CD14-positive monocyte (primary cell): Measurements from ENCODE around the gene RABEP2. TPM values are rescaled to one million over a fixed set of nuclear protein-coding genes. Genes with fewer than 3 reads are reported as not detected.

Experiments used
- DNase-seq, 3 donors: peaks; one replicate each; pipeline ENCODE4 v3.0.0-alpha.2; 2011 to 2022
- H2AFZ ChIP-seq: 2 replicates; pipeline ENCODE4 v1.6.0; 2012; ENCODE audit warnings: mild to moderate bottlenecking, low read depth, low read length, inconsistent platforms; ENCODE audit not compliant: insufficient read depth, poor library complexity, severe bottlenecking
- H3K27ac ChIP-seq, 2 donors: 1 replicate in 1 of 2; 2 replicates in 1 of 2; pipeline ENCODE4 v1.5.1; 2012 to 2013; ENCODE audit warnings: low read length in 2 of 2, control low read depth in 1 of 2, inconsistent platforms in 1 of 2, low read depth in 1 of 2, mild to moderate bottlenecking in 1 of 2
- H3K27me3 ChIP-seq, 2 donors: one replicate each; pipeline versions ENCODE4 v1.6.0 to v1.6.1; 2011 to 2013; ENCODE audit warnings: low read length in 2 of 2; ENCODE audit not compliant: control insufficient read depth in 2 of 2, insufficient read depth in 2 of 2
- H3K36me3 ChIP-seq, 2 donors: replicated peaks in 1 of 2; 1 replicate in 1 of 2; 2 replicates in 1 of 2; pipeline versions ENCODE4 v1.5.1 to v1.6.1; 2012 to 2013; ENCODE audit warnings: low read length in 2 of 2, control low read depth in 1 of 2, inconsistent platforms in 1 of 2, mild to moderate bottlenecking in 1 of 2; ENCODE audit not compliant: insufficient read depth in 2 of 2, control insufficient read depth in 1 of 2
- H3K4me1 ChIP-seq, 2 donors: 1 replicate in 1 of 2; 2 replicates in 1 of 2; pipeline versions ENCODE4 v1.5.1 to v1.6.1; 2012 to 2013; ENCODE audit warnings: low read length in 2 of 2, control low read depth in 1 of 2, inconsistent platforms in 1 of 2, mild to moderate bottlenecking in 1 of 2, moderate library complexity in 1 of 2; ENCODE audit not compliant: insufficient read depth in 2 of 2, control insufficient read depth in 1 of 2
- H3K4me2 ChIP-seq: replicated peaks from 2 replicates; pipeline ENCODE3; 2012; ENCODE audit warnings: low read length, moderate library complexity, mild to moderate bottlenecking; ENCODE audit not compliant: poor library complexity, severe bottlenecking; ENCODE audit errors: extremely low read depth
- H3K4me3 ChIP-seq, 3 experiments: fragments of 200-600 bp in 1 of 3; sonication (generic) in 1 of 3; replicated peaks in 1 of 3; 1 replicate in 2 of 3; 2 replicates in 1 of 3; pipeline ENCODE4 v1.5.1; 2011 to 2013; ENCODE audit warnings: low read length in 3 of 3, mild to moderate bottlenecking in 3 of 3, control low read depth in 2 of 3, low read depth in 2 of 3, inconsistent platforms in 1 of 3, moderate library complexity in 1 of 3
- H3K79me2 ChIP-seq: 2 replicates; pipeline ENCODE4 v1.6.0; 2012; ENCODE audit warnings: mild to moderate bottlenecking, control low read depth, inconsistent platforms, low read length, moderate library complexity; ENCODE audit not compliant: insufficient read depth
- H3K9ac ChIP-seq: 2 replicates; pipeline ENCODE4 v1.6.0; 2017; ENCODE audit warnings: low read length, mild to moderate bottlenecking; ENCODE audit not compliant: insufficient read depth, poor library complexity, severe bottlenecking
- H3K9me3 ChIP-seq, 2 donors: replicated peaks in 1 of 2; 1 replicate in 1 of 2; 2 replicates in 1 of 2; pipeline versions ENCODE4 v1.5.1 to v1.6.1; 2012 to 2013; ENCODE audit warnings: low read length in 2 of 2, control low read depth in 1 of 2; ENCODE audit not compliant: control insufficient read depth in 1 of 2, insufficient read depth in 1 of 2
- H4K20me1 ChIP-seq: 2 replicates; pipeline ENCODE4 v1.6.0; 2012; ENCODE audit warnings: mild to moderate bottlenecking, low read length, control low read depth, moderate library complexity; ENCODE audit not compliant: insufficient read depth
- H3K27ac Mint-ChIP-seq, 7 donors: one replicate each; pipeline ENCODE4 v1.8.0; 2020; ENCODE audit warnings: mild to moderate bottlenecking in 7 of 7, mixed read lengths in 7 of 7, moderate library complexity in 6 of 7, inconsistent platforms in 2 of 7
- H3K27me3 Mint-ChIP-seq, 3 donors: one replicate each; pipeline ENCODE4 v1.8.0; 2021 to 2022; ENCODE audit warnings: low read depth in 3 of 3, mild to moderate bottlenecking in 3 of 3, mixed read lengths in 3 of 3, moderate library complexity in 3 of 3, inconsistent platforms in 1 of 3
- H3K36me3 Mint-ChIP-seq, 2 donors: one replicate each; pipeline ENCODE4 v1.8.0; 2020; ENCODE audit warnings: mixed read lengths in 2 of 2, inconsistent platforms in 1 of 2, mild to moderate bottlenecking in 1 of 2
- H3K4me1 Mint-ChIP-seq: one replicate; pipeline ENCODE4 v1.8.0; 2020; ENCODE audit warnings: mild to moderate bottlenecking, mixed read lengths
- H3K4me3 Mint-ChIP-seq, 2 donors: one replicate each; pipeline ENCODE4 v1.8.0; 2020; ENCODE audit warnings: mild to moderate bottlenecking in 2 of 2, mixed read lengths in 2 of 2, moderate library complexity in 1 of 2
- H3K9me3 Mint-ChIP-seq, 7 donors: one replicate each; pipeline ENCODE4 v1.8.0; 2020 to 2022; ENCODE audit warnings: mixed read lengths in 7 of 7, mild to moderate bottlenecking in 6 of 7, moderate library complexity in 6 of 7, inconsistent platforms in 2 of 7
- CTCF ChIP-seq: fragments of 200-600 bp; IDR thresholded peaks from one replicate; pipeline ENCODE4 v1.8.0; 2022; ENCODE audit warnings: antibody characterized with exemption, mild to moderate bottlenecking
- WGBS: methylation state at CpG from one replicate; pipeline ENCODE4 v1.1.5; 2013; ENCODE audit warnings: missing lambda C conversion rate; ENCODE audit not compliant: insufficient coverage; 5-methylcytosine and 5-hydroxymethylcytosine counted together
- intact Hi-C, 2 donors: fragments of 100-400 bp; cut with micrococcal nuclease; formaldehyde crosslinking; loops; one replicate each; pipeline versions ENCODE4 v1.15.0 to v1.15.1; 2023
- polyA plus RNA-seq, 3 donors: library from polyadenylated mRNA; depleted of rRNA in 1 of 3; unstranded in 2 of 3; stranded (reverse) in 1 of 3; fragments of 300-500 nt in 2 of 3; fragments of >200 nt in 1 of 3; fragmentation: Illumina TruSeq in 2 of 3; gene quantifications; 1 replicate in 2 of 3; 2 replicates in 1 of 3; pipeline ENCODE4 v1.2.3, GENCODE V29; 2012 to 2021

RABEP2 gene
- polyA plus RNA-seq, 3 donors, result 1.9 to 21.6 (median 2.5) TPM

- Histone ChIP-seq H3K9me3 (no peaks in the 10 kb centered on the region), H3K79me2 (no peaks in the 10 kb centered on the region), H2AFZ (peak overlapping the region; percentile 79), H4K20me1 (no peaks in the 10 kb centered on the region), H3K27me3 (no peaks in the 10 kb centered on the region), H3K36me3 (no peaks in the 10 kb centered on the region), H3K4me3 (peak overlapping the region in 1 of 3 experiments; percentile 70), H3K9ac (peak overlapping the region; percentile 58), H3K27ac (peak overlapping the region; percentile 36 to 55), H3K4me2 (peak overlapping the region; percentile 72), H3K4me1 (peaks cover 15 to 18% of the 10 kb centered on the region in 2 donors)
- no peak for DNase-seq
- WGBS, result 57% methylated on average over 15 of the region's 26 CpGs
- Mint-ChIP-seq H3K27ac (peak overlapping the region; percentile 42 to 94 (median 80)), H3K9me3 (peaks cover 0 to 5% (median 0%) of the 10 kb centered on the region in 7 donors), H3K27me3 (peaks cover 0 to 6% (median 1%) of the 10 kb centered on the region in 3 donors), H3K4me3 (peak overlapping the region; percentile 82 to 86), H3K36me3 (no peaks in the 10 kb centered on the region), H3K4me1 (peaks cover 18% of the 10 kb centered on the region)
- no peak for TF ChIP-seq CTCF
- intact Hi-C loops, result no loop called here
These were observed 11.7 kb upstream of the RABEP2 start for GRCh38 chr16:28936784-28937155.

GRCh38 chr16:28935924-28936783 is 11.1 kb upstream of the RABEP2 start:
- peaks cover 15 to 18% of the 10 kb centered on the region in 2 donors for H3K4me1 ChIP-seq

More at GRCh38 chr16:28935924-28936783, 11.1 kb upstream of the RABEP2 start:
- H3K4me3 Mint-ChIP-seq, result peak overlapping the region; percentile 82 to 86
- no peaks in the 10 kb centered on the region for H3K79me2 ChIP-seq
- H3K4me1 Mint-ChIP-seq, result peaks cover 18% of the 10 kb centered on the region
- H3K36me3 Mint-ChIP-seq, result no peaks in the 10 kb centered on the region
- peak overlapping the region; percentile 29 to 70 (median 36) for H3K4me3 ChIP-seq
- H3K9me3 ChIP-seq, result no peaks in the 10 kb centered on the region
- peak overlapping the region; percentile 36 to 55 for H3K27ac ChIP-seq
- peaks cover 0 to 5% (median 0%) of the 10 kb centered on the region in 7 donors for H3K9me3 Mint-ChIP-seq
- TF ChIP-seq CTCF, result no peak
- peak overlapping the region; percentile 72 for H3K4me2 ChIP-seq
- H3K27me3 Mint-ChIP-seq, result peaks cover 0 to 6% (median 1%) of the 10 kb centered on the region in 3 donors
- intact Hi-C loops, result no loop called here
- DNase-seq, result peak; percentile 94 to 95 (median 95)
- H4K20me1 ChIP-seq, result no peaks in the 10 kb centered on the region
- no peaks in the 10 kb centered on the region for H3K36me3 ChIP-seq
- H3K27ac Mint-ChIP-seq, result peak overlapping the region; percentile 42 to 94 (median 80)
- WGBS, result 27% methylated on average over 33 of the region's 36 CpGs
- H3K27me3 ChIP-seq, result no peaks in the 10 kb centered on the region
- H2AFZ ChIP-seq, result peak overlapping the region; percentile 79
- peak overlapping the region; percentile 58 for H3K9ac ChIP-seq
